ENCODE data around the gene FIP1L1. TPM values are rescaled to one million over a fixed set of nuclear protein-coding genes. Genes with fewer than 3 reads are reported as not detected.

The FIP1L1 gene
- polyA plus RNA-seq, 2 of the 4 experiments (the other 2 are of a cell fraction): 27.9 to 40.5 TPM

GRCh38 chr4:53453385-53453784 is 75.9 kb downstream of the FIP1L1 start:
- ATAC-seq (no peak), FAIRE-seq (no peak), DNase-seq (ENCODE audit: low read depth in 1 of 2, low spot score in 1 of 2) (no peak)
- no peak for TF ChIP-seq POLR2A (IDR thresholded peaks at IDR 0.05; ENCODE audit: low read length)
- no peak for TF ChIP-seq KDM5A (IDR thresholded peaks at IDR 0.05)
- no peak for TF ChIP-seq KDM1A (IDR thresholded peaks at IDR 0.05; ENCODE audit: low read depth)
- no peak for TF ChIP-seq HEYL (CRISPR knock-in tag; IDR thresholded peaks at IDR 0.05)
- no peaks in the 10 kb centered on the region for H3K9me3 ChIP-seq
- H3K27ac ChIP-seq: no peak overlapping the region
- CTCF ChIA-PET: no interaction called here
- no peak overlapping the region for H3K4me3 ChIP-seq
- H3K4me2 ChIP-seq: no peak overlapping the region
- WGBS (ENCODE audit: missing lambda C conversion rate): 82% methylated on average over 2 of the region's 2 CpGs
- 0 out of 3 replicates have a peak, but pooled peaks cover 17% of the 10 kb centered on the region for H3K4me1 ChIP-seq
- POLR2A ChIA-PET: no interaction called here

GRCh38 chr4:53455766-53456165 is 78.3 kb downstream of the FIP1L1 start:
- FAIRE-seq (no peak), ATAC-seq (no peak), DNase-seq (ENCODE audit: low read depth in 1 of 2, low spot score in 1 of 2) (no peak)
- WGBS (ENCODE audit: missing lambda C conversion rate): 64% methylated on average over 3 of the region's 3 CpGs
- peaks cover 32% of the 10 kb centered on the region for H3K4me1 ChIP-seq
- CTCF ChIA-PET: no interaction called here
- H3K9me3 ChIP-seq: no peaks in the 10 kb centered on the region
- no peak overlapping the region for H3K4me3 ChIP-seq
- no peak for TF ChIP-seq HES2 (IDR thresholded peaks at IDR 0.05)
- TF ChIP-seq CBX8 (IDR thresholded peaks at IDR 0.05): no peak
- no peak for TF ChIP-seq SMC3 (IDR thresholded peaks at IDR 0.05)
- no peak for TF ChIP-seq CHD2 (IDR thresholded peaks at IDR 0.05; ENCODE audit: low read length, partially characterized antibody)
- TF ChIP-seq HEYL (CRISPR knock-in tag; IDR thresholded peaks at IDR 0.05): no peak
- TF ChIP-seq JUNB (IDR thresholded peaks at IDR 0.05): no peak
- no peak for TF ChIP-seq HMGXB4 (CRISPR knock-in tag; IDR thresholded peaks at IDR 0.05; ENCODE audit: borderline replicate concordance)
- no peak for TF ChIP-seq REST (IDR thresholded peaks at IDR 0.05)
- TF ChIP-seq PBX3 (IDR thresholded peaks at IDR 0.05): no peak
- no peak for TF ChIP-seq HOXA7 (CRISPR knock-in tag; IDR thresholded peaks at IDR 0.05)
- TF ChIP-seq RCOR1 (IDR thresholded peaks at IDR 0.05; ENCODE audit: low read depth, low read length): no peak
- TF ChIP-seq KDM5A (IDR thresholded peaks at IDR 0.05): no peak
- TF ChIP-seq ZNF302 (CRISPR knock-in tag; IDR thresholded peaks at IDR 0.05): no peak
- TF ChIP-seq ZFP36 (IDR thresholded peaks at IDR 0.05; ENCODE audit: borderline replicate concordance, partially characterized antibody): no peak
- no peak for TF ChIP-seq TFCP2L1 (CRISPR knock-in tag; IDR thresholded peaks at IDR 0.05)
- no peak for TF ChIP-seq HOXB13 (CRISPR knock-in tag; IDR thresholded peaks at IDR 0.05; ENCODE audit: low read depth)
- TF ChIP-seq MAX (IDR thresholded peaks at IDR 0.05): no peak
- TF ChIP-seq BHLHE40 (IDR thresholded peaks at IDR 0.05; ENCODE audit: low read depth, low read length): no peak
- TF ChIP-seq RFX5 (IDR thresholded peaks at IDR 0.05): no peak
- no peak overlapping the region for H3K4me2 ChIP-seq
- H3K27ac ChIP-seq: no peak overlapping the region
- POLR2A ChIA-PET: no interaction called here
